NCI-H2196 treated with DMSO at 0.1 percent for 48 hours (cell line): Measurements from ENCODE around the gene HOXA1.

Experiments
- DNase-seq: peaks from one replicate; lab custom pipeline; 2025; ENCODE audit not compliant: unreplicated experiment; lab: John Stamatoyannopoulos, UW

The HOXA1 gene

DNA sequence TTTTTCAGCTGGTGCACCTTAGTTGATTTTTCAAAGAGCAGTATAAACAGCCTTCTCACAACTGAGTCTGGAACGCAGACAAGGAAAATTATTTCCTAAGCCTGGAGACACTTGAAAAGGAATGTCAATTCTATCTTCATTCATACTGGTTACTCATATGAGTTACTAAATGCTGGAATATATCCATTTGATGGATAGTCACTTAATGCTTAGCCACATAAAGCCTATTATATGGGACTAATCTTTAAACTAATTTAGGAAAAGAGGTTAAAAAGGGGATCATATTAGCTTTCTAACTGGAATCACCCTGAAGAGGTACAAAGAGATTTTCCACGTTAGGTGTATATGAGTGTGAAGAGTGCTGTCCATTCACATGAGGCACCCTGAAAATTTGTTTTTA lies 36.4 kb upstream of the HOXA1 start:
- DNase-seq = no peak

DNA sequence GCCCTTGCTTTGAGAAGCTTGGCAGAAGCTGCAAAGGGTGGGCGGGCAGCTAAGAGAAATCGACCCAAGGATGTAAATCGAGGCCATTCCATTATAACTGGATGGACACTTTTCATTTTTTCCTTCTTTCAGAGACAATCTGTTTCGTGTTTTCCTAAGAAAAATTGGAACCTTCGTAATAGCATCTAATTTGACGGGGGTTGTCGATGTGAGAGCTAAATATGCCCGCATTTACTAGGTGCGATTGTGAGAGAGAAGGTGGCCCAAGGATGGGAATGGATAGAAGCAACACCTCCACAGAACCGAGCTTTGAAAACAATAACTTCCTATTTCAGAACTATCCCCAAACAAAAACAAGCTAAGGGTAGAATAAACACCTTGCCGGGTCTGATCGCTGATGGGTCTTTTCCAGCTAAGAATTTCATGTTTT lies 35.6 kb upstream of the HOXA1 start:
- no peak for DNase-seq

DNA sequence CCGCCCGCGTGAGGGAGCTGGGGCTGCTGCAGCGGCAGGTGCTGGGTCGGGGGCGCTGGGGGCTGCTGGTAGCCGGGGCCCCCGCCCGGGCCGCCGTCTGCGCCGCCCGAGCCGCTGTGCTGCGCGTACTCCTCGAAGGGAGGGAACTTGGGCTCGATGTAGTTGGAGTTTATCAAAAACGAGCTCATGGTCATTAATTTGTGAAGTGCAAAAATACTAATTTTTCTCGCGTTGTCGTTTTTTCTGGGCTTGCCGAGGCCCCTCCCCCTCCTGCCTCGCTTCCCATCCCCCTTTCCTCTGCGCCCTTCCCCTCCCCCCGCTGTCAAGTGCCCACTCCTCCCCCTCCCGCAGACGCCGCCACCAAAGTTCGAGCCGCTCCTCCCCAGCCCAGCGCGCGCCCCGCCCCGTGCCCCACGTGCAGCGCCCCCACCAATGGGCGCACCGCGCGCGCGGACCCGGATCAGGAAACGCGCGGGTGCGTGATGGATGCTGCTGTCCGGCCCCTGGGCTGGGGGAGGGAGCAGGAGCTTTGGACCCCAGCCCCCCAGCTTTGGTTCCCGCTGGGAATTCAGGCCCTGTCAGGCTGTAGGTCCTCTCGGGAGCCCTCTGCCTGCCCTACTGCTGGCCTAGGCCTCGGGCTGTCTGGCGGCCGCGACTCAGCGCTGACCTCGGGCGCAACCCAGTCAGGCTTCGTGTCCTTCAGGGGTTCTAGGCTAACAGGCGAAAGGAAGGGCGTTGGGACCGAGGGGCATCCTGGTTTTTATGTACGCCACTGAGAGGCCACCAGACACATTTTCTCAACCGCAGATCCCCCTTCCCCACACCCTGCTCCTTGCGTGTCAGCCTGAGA lies 35.0 kb upstream of the HOXA1 start, which contains the start of gene HOXA4:
Gene HOXA4 (minus strand): TSS at position 218 of the 850 bp plus-strand sequence. CDS start 24 bp downstream, at position 194.
- peak; percentile 55 for DNase-seq

DNA sequence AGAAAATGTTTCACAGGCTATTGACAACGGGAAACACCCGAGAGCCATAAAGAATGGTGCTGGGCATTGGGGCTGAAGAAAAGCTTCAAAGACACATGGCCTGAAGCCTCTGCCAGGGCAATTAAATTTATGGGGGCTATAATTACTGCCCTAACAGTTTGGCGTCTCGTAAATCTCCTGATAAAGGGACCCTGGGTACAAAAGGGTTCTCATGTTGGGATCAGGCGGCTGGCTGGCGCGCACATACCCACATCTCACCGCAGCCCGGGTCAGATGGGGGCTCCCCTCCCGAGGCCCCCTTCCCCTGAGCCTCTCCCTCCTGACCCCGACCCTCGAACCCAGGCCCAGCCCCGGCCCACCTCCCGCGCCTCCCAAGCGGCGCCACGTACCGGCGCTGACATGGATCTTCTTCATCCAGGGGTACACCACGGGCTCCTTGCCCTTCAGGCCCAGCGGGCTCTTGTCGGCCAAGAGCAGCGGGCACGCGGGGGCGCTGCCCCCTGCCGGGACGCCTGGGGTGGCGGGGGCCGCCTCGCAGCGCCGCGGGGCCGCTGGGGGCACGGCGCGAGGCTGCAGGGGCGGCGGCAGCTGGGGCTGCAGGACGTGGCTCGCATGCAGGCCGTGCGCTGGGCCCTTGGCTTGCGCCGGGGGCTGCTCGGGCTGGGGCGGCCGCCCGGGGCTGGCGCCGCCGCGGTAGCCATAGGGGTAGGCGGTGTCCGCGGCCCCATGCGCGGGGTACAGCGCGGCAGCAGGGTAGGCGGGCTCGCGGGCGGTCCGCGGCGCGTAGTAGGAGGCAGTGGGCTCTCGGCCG lies 34.1 kb upstream of the HOXA1 start:
- no peak for DNase-seq

DNA sequence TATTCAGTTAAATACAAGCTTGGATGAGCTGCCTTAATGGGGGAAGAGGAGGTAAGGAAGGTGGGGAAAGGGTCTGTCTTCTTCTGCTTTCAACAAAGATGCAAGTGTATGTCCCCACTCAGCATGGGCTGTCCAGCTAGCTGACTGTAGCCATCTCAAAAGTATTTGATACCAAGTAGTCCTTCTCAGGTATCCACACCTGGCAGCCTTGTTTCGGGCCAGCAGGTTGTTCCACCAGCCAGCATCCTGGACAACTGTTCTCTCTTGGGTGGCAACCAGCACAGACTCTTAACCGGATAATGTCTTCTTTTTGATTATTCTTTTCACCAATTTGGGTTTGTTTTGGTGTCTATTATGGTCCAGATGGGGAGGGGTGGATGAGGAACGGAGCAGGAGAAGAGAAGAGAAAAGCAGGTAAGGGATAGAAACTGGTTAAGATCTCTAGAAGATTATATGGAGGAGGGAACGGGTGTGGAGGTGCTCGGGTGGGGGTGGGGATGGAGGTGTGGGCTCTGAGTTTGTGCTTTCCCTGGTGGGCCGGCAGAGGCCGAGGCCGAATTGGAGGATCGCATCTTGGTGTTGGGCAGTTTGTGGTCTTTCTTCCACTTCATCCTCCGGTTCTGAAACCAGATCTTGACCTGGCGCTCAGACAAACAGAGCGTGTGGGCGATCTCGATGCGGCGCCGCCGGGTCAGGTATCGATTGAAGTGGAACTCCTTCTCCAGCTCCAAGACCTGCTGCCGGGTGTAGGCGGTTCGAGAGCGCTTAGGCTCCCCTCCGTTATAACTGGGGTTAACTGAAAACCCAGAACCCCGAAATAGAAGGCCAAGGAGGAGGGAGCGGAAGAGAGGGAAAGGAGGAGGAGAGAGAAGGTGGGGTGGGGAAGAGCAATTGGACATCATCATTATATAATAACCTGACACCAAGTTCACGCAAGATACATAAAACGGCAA lies 33.3 kb upstream of the HOXA1 start:
- DNase-seq = no peak

DNA sequence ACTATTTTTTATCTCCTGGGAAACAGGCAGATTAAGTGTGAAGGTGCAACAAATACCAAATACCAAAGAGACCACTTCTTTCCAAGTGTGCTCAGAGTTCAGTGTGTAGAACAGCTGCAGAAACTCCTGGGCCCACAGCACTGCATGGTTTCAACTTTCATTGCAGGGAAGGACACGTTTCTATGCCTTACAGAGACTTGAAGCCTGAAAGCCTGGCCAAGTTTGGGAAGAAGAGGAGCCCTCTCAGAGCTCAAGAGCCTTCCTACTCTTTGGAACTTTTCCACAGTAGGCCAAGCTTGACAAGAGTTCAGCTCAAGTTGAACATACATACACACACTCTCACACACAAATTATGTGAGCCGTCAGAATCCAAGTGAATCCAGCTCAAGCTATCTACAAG lies 32.2 kb upstream of the HOXA1 start:
- no peak for DNase-seq

DNA sequence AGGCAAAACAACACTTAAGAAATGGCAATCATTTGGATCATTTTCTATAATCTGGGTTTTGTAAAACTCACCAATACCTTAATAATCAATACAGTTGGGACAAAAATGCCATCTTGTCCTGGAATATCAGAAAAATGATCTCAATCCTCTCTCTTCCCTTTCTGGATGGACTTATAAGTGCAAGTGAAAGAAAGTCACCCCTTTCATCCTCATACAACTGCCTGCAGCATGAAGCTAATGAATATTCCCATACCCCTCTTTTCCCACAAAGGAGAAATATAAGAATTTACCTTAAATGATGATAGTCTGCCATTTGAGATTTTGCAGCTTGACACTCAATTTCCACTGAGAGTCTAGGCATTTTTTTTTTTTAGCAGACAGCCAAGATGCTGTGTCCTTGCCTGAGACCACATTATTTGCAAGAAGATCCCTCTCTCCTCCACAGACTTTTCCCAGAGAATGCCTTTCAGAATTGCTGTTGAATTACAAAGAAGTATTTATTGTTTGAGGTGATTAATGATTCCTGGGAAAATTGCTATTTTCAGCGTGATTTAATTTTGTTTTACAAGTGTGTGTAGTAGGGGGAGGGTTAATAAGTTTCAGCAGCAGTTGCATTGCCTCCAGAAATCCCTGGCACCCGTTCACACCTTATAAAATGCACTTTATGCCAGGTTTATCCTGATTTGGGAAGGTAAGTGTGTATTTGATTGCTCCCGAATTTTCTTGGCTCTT lies 31.0 kb upstream of the HOXA1 start:
- no peak for DNase-seq

DNA sequence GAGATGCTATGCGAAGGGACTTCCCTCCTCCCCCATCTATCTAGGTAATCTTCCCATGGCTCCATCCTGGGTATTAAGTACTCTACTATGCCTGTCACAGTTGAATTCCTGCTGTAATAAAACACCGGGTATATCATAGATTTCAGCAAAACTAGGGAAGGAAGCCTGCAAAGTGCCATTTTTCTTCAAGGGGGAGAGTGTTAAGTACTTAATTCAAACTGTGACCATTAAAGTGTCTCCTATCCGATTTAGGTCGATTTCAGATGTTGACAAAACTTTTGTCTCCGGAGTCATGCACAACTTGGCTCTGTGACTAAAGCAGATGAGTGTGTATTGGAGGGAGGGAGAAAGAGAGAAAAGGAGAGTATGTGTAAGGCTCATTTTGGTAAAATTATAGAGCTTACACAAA lies 30.2 kb upstream of the HOXA1 start:
- no peak for DNase-seq

DNA sequence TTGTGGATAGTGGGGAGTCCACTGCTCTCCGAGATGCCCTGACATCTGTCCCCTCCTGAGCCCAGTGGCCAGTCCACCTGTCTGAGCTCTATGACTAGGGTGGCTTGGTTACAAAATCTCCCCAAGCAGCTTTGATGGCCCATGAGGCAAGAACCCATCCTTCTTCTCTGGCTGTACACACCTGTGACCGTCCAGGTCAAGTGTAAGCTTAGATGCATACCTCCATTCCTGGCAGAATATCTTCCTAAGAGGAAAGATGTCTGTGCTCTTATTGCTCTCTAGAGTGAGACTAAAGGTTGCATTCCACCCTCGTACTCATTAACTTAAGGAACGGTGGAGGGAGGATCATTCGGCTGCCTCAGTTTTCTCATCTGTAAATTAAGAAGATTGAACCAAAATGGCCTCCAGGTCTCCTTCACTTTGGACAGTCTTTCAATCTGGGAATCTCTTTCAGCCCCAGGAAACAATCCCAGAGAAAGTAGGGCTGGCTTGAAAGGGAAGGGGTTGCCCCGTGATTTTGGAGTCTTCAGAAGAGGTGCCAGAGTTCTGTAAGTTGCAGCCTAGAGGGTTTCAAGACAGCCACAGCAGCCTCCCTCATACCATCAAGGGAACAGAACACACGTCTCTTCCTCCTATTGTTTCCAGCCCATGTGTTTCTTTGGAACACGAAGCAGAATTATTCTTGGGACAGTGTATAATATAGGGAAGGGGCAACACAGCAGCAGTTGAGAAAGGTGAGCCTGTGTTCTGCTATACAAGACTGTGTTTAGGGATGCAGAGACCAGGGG lies 29.3 kb upstream of the HOXA1 start:
- no peak for DNase-seq

DNA sequence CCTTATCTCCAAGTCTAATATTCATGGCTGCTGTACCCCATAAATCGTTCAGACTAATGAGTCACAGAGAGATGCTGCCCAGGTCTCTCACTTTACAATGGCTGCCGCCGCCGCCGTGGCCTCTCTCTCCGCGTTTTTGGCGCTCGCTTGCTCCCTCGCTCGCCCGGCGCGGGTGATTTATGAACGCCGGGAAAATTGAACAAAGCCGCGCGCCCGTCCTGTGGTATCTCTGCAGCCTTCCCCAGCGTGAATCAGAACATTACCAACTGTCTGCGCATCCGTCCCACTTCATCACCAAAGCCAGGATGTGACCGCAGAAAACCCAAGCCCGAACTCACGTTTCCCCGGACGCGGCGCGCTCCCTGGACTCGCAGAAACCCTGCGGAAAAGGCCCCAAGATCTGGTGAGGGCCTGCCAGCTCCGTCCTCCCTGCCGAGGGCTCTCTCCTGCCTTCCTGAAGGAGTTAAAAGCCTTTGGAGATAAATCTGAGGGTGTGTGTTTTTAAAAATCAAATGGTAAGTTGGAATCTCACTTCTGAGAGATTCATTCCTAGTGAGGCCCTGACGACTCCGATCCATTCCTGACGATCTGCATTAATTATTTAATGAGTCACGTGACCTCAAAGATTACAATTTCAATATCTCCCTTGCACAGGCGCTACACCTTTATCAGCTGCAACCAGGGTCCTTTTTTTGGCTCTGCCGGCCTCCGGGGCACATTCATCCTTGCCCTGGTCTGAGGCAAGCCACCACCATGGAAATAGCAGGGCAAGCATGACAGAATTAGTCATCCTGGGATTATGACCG lies 28.5 kb upstream of the HOXA1 start:
- no peak for DNase-seq

DNA sequence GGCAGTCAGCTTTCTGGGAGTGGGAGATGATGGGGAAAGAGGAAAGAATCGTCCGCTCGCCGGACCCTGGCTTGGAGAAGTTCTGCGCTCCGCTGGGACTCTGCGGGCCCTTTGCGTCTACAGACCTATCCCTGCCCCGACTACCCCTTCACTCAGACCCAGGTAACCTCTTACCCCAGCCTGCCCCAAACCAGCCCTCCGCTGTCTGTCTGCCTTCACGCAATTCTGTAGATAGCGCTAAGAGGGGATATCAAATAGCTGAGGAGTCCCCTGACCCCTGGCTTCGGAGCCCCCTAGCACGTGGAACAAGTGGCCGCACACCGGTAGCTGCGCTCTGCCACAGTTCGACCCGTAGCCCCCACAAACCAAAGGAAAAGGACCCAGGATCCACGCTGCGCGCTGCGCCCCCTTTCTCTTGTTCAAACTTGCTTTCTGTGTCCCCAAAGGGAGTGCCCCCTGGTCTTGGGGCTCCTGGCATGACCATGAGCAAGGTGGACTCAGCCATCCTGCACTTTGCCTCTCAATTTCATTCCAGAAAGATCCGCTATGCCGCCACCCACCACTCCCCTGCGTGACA lies 27.8 kb upstream of the HOXA1 start:
- DNase-seq = no peak

DNA sequence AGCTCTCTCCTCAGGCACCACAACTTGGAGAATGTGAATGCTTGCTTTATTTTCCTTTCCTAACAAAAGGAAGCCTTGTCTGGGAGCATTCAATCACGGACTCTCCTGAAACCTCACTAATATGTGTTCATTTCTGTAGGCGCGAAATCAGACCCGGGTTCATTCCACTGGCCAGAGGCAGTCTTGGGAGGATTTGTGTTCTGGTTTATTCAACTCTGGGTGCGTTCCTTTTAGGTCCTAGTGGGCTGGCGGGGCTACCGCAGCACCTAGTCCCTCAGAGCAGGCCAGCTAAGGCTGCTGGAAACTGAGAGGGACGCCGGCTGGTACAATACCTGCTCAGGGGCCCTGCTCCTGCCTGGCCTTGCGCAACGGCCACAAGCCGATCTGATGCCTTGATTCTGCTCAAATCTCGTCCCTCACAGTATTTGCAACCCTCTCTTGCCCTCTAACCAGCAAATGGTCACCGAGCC lies 27.2 kb upstream of the HOXA1 start:
- DNase-seq = no peak

DNA sequence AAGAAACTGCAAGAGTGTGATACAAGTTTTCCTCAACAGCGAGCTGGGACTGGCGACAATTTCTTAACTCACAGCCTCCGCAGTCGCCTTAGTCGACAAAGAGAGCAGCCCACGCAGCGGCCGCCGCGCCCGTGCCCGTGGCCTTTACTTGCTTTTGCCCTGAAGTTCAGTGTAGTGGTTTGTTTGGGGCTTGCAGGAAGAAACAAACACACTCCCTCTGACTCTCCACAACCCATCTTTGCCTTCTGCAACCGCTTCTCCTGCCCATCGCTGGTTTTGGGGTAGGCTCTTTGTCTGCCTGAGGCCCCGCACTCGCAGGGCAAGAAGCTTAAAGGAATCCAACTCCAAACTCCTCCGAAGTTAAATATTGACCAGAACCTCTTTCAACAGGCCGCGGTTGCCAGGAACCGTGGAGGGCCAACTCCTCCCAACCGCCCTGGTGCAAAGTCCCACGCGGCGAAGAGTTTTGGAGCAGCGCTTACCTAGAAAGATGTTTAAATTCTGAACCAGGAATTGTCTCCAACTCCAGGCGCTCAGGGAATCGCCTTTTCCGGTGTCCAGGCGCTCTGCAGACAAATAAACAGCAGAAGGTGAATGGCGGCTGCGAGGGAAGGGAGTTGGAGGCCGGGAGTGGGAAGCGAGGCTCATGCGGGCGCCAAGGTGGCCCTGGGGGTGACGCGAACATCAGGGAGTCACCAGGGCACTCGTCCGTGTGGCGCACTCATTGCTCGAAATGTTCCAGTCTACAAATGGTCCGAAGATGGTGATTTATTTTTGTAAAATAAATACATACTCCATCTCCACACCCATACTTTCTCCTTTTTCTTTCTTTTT lies 26.5 kb upstream of the HOXA1 start:
- no peak for DNase-seq

DNA sequence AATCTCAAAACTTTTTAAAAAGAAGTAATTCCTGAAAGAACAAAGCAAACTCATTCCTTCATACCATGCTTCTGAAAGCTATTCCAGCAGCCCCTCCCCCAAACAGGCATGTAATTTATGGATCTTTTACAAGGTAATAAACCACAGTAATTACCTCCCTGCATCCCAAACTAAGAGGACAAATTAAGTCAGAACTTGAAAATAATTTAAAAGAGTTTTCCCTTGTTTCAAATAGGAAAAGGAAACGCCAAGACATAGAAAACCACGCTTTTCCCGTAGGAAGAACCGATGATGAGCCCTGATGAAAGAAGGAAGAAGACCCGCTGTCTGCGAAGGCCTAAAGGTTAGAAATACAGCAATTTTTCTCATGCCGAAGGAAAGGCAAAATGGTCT lies 25.9 kb upstream of the HOXA1 start:
- no peak for DNase-seq

DNA sequence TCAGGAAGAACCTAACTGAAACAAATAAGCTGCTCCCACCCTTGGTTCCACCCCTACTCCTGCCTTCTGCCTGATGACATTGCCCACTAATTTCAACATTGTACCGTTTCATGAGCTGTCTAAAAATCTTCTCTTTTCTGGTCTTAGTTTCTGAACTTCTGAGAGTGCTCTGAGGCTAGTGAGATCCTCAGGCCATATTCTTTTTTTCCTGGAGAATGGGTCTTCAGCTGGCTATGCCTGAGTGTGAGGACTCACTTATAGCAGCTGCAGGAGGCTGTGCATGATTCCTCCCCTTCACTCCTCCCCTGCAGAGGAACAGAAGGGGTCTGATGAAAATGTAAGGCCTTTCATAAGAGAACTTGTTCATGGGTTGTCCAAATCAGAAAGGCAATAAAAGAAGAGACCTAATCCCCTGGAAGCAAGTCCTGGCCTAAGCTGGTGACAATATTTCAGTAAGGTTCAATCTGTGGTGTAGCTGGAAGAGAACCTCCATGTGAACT lies 23.7 kb upstream of the HOXA1 start:
- no peak for DNase-seq

DNA sequence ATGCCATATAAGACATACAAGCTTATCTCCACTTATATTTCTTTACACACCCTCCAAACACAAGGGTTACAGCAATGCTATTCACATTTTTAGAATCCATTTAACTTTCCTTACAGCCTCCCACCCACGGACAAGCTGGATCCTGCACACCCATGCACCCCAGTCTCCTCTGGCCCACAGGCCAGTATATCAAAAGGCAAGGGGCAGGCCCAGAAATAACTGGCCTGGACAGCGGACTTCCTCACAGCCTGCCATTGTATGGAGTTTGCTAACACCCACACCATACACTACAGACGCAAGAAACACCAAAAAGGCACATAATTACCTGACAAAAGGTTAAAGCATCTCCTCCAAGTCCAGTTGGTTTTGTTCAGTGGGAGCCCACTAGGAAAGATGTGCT lies 22.8 kb upstream of the HOXA1 start:
- DNase-seq = no peak

DNA sequence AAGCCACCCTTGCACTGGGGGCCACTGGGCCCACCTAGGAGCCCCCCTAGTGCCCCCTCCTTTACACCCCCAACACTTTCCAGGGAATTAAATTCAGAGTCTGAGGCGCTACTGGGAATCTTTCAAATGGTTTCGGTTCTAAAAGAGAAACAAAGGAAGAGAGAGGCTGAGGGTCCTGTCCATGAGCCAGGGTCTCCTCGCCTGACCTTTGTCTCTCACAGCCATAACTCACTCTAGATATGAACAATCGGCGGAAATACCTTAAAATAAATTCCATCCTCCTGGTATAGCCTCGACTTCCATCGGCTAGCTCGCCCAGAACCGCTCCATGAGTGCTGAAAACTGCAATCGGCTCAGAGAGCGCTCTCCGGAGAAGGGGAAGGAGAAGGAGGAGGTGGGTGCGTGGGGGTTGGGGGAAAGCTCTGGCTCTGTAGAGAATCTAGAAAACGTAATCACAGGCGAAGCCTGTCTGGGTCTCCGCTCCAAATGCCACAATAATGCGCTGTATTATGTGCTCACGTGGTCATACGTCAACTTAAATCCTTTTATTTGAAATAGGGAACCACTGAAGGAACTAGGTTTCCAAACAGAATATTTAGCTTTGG lies 22.2 kb upstream of the HOXA1 start:
- DNase-seq = no peak
